Measurements from ENCODE around the gene NF2.

DNA sequence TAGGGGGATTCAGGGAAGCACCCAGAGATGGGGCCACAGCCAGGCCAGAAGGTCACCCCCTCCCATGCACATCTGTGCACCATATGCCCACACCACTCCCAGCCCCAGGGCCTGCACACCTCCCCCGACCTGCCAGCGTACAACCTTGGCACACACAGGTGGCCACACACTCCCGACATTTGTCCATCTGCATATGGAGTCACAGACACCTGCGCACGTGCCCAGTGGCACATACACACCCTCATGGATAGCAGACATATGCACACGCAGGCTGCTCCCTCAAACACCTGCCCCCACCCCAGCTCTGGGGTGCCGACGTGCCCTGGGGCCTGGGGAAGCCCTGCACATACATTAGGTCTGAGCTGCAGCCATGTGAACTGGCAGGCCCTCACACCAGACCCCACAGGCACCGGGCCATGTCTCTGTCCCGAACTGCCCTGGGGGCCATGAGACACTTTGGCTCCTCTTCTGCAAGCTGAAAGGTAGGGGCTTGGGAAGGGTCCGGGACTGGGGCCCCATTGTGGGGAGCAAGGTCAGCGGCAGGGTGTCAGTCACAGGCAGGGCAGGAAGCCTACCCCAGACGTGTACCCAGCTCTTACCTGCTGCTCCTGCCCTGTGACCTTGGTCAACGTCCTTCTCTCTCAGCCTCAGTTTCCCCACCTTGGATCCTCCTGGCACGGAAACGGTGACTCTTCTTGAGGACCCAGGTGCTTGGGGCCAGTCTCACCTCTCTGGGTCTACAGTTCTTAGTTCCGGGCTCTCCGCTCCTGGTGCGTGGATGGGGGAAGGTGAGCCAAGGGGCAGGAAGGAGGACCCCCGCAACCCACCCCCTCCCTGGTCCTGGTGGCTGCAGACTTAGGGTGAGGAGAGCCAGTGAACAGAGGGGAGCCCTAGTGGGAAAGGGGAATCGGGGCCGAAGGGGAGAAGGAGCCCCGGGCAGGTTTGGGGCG, 115.8 kb downstream of the NF2 start:
- TF ChIP-seq RCOR1 (IDR thresholded peaks at IDR 0.05; ENCODE audit: low read depth, low read length), result no peak
- TF ChIP-seq JUNB (IDR thresholded peaks at IDR 0.05), result no peak

All from A549 (cell line).